ENCODE results near the gene CAPZA1. TPM values are rescaled to one million over a fixed set of nuclear protein-coding genes. Genes with fewer than 3 reads are reported as not detected.

Gene CAPZA1
- total and polyA plus RNA-seq, 2 donors = 149 to 249 TPM

- Histone ChIP-seq H3K36me3 (ENCODE audit: control insufficient read depth in 2 of 2, insufficient read depth in 2 of 2, low read length in 1 of 2) (no peaks in the 10 kb centered on the region), H3K4me3 (ENCODE audit: low read length in 2 of 2) (no peak overlapping the region), H3K27ac (ENCODE audit: low read depth in 1 of 2, low read length in 1 of 2) (no peak overlapping the region), H3K27me3 (ENCODE audit: control insufficient read depth in 2 of 2, insufficient read depth in 1 of 2, low read length in 1 of 2) (no peaks in the 10 kb centered on the region), H3K4me1 (ENCODE audit: control insufficient read depth in 2 of 2, insufficient read depth in 2 of 2, low read length in 2 of 2) (peaks cover 3 to 18% of the 10 kb centered on the region in 2 donors), H3K9me3 (ENCODE audit: control insufficient read depth in 2 of 2, insufficient read depth in 1 of 2, low read length in 1 of 2) (no peaks in the 10 kb centered on the region)
- DNase-seq (ENCODE audit: low read depth in 6 of 9, low spot score in 9 of 9) = no peak
- 90% methylated on average over 3 of the region's 3 CpGs for WGBS
Measured at GRCh38 chr1:112678605-112679004, 59.0 kb downstream of the CAPZA1 start.

GRCh38 chr1:112685913-112686312 is 66.3 kb downstream of the CAPZA1 start:
- DNase-seq (ENCODE audit: low read depth in 6 of 9, low spot score in 9 of 9) = no peak
- WGBS = 96% methylated on average over 5 of the region's 5 CpGs
- Histone ChIP-seq H3K4me1 (ENCODE audit: control insufficient read depth in 2 of 2, insufficient read depth in 2 of 2, low read length in 2 of 2) (peaks cover 0 to 15% of the 10 kb centered on the region in 2 donors), H3K36me3 (ENCODE audit: control insufficient read depth in 2 of 2, insufficient read depth in 2 of 2, low read length in 1 of 2) (peaks cover 12 to 14% of the 10 kb centered on the region in 2 donors), H3K9me3 (ENCODE audit: control insufficient read depth in 2 of 2, insufficient read depth in 1 of 2, low read length in 1 of 2) (no peaks in the 10 kb centered on the region), H3K27ac (ENCODE audit: low read depth in 1 of 2, low read length in 1 of 2) (no peak overlapping the region), H3K4me3 (ENCODE audit: low read length in 2 of 2) (no peak overlapping the region), H3K27me3 (ENCODE audit: control insufficient read depth in 2 of 2, insufficient read depth in 1 of 2, low read length in 1 of 2) (no peaks in the 10 kb centered on the region)

- DNase-seq (ENCODE audit: low read depth in 6 of 9, low spot score in 9 of 9) = no peak
- H3K27me3 ChIP-seq (ENCODE audit: control insufficient read depth in 2 of 2, insufficient read depth in 1 of 2, low read length in 1 of 2) = no peaks in the 10 kb centered on the region
- no peak overlapping the region for H3K27ac ChIP-seq (ENCODE audit: low read depth in 1 of 2, low read length in 1 of 2)
- no peak overlapping the region for H3K4me3 ChIP-seq (ENCODE audit: low read length in 2 of 2)
- H3K9me3 ChIP-seq (ENCODE audit: control insufficient read depth in 2 of 2, insufficient read depth in 1 of 2, low read length in 1 of 2) = no peaks in the 10 kb centered on the region
- H3K36me3 ChIP-seq (ENCODE audit: control insufficient read depth in 2 of 2, insufficient read depth in 2 of 2, low read length in 1 of 2) = peaks cover 13 to 14% of the 10 kb centered on the region in 2 donors
- 95% methylated on average over 3 of the region's 3 CpGs for WGBS
- H3K4me1 ChIP-seq (ENCODE audit: control insufficient read depth in 2 of 2, insufficient read depth in 2 of 2, low read length in 2 of 2) = peaks cover 0 to 15% of the 10 kb centered on the region in 2 donors
Measured at GRCh38 chr1:112686417-112686816, 66.8 kb downstream of the CAPZA1 start.

- H3K27ac ChIP-seq (ENCODE audit: low read depth in 1 of 2, low read length in 1 of 2) = no peak overlapping the region
- DNase-seq (ENCODE audit: low read depth in 6 of 9, low spot score in 9 of 9) = no peak
- 94% methylated on average over 4 of the region's 4 CpGs for WGBS
- peaks cover 17 to 18% of the 10 kb centered on the region in 2 donors for H3K36me3 ChIP-seq (ENCODE audit: control insufficient read depth in 2 of 2, insufficient read depth in 2 of 2, low read length in 1 of 2)
- no peaks in the 10 kb centered on the region for H3K9me3 ChIP-seq (ENCODE audit: control insufficient read depth in 2 of 2, insufficient read depth in 1 of 2, low read length in 1 of 2)
- no peaks in the 10 kb centered on the region for H3K27me3 ChIP-seq (ENCODE audit: control insufficient read depth in 2 of 2, insufficient read depth in 1 of 2, low read length in 1 of 2)
- no peak overlapping the region for H3K4me3 ChIP-seq (ENCODE audit: low read length in 2 of 2)
- H3K4me1 ChIP-seq (ENCODE audit: control insufficient read depth in 2 of 2, insufficient read depth in 2 of 2, low read length in 2 of 2) = peaks cover 0 to 15% of the 10 kb centered on the region in 2 donors
Measured at GRCh38 chr1:112686835-112687234, 67.2 kb downstream of the CAPZA1 start.

- peaks cover 0 to 15% of the 10 kb centered on the region in 2 donors for H3K4me1 ChIP-seq (ENCODE audit: control insufficient read depth in 2 of 2, insufficient read depth in 2 of 2, low read length in 2 of 2)
- no peak for DNase-seq (ENCODE audit: low read depth in 6 of 9, low spot score in 9 of 9)
- WGBS = 95% methylated on average over 4 of the region's 4 CpGs
- no peaks in the 10 kb centered on the region for H3K9me3 ChIP-seq (ENCODE audit: control insufficient read depth in 2 of 2, insufficient read depth in 1 of 2, low read length in 1 of 2)
- no peaks in the 10 kb centered on the region for H3K27me3 ChIP-seq (ENCODE audit: control insufficient read depth in 2 of 2, insufficient read depth in 1 of 2, low read length in 1 of 2)
- no peak overlapping the region for H3K4me3 ChIP-seq (ENCODE audit: low read length in 2 of 2)
- H3K27ac ChIP-seq (ENCODE audit: low read depth in 1 of 2, low read length in 1 of 2) = peak overlapping the region; percentile 69 to 85
- H3K36me3 ChIP-seq (ENCODE audit: control insufficient read depth in 2 of 2, insufficient read depth in 2 of 2, low read length in 1 of 2) = peaks cover 21 to 23% of the 10 kb centered on the region in 2 donors
Measured at GRCh38 chr1:112687361-112687760, 67.7 kb downstream of the CAPZA1 start.

DNA sequence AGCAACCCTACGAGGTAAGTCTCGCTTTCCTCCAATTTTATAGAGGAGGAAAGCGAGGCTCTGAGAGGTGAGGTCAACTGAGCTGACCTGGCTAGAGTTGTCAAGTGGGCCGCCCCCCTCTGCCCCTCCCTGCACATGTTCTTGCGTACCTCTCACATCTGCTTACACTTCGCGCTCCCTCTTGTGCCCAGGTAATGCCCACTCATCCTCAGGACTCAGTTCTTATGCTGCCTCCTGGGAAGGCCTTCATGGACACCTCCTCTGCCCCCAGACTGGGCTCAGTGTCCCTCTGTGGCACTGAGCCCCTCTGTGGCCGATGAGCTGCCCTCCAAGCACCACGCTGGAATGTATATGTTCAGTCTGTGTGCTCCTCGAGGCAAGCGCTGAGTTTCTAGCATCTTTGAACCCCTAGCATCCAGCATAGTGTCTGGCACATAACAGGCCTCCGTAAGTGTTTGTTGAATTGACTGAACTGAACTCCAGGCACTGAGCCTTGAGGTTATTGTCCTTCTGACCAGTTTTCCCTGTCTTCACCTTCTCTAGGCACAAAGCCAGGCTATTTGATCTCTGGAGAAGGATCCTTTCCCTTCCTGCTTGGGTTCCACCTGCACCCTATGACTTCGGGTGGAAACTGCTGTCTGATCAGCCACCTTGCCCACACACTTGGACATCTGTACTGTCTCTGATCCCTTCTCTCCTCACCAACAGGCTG is 68.3 kb downstream of the CAPZA1 start:
- DNase-seq (ENCODE audit: low read depth in 6 of 9, low spot score in 9 of 9) = no peak
- Histone ChIP-seq H3K9me3 (ENCODE audit: control insufficient read depth in 2 of 2, insufficient read depth in 1 of 2, low read length in 1 of 2) (no peaks in the 10 kb centered on the region), H3K27me3 (ENCODE audit: control insufficient read depth in 2 of 2, insufficient read depth in 1 of 2, low read length in 1 of 2) (no peaks in the 10 kb centered on the region), H3K4me3 (ENCODE audit: low read length in 2 of 2) (no peak overlapping the region), H3K36me3 (ENCODE audit: control insufficient read depth in 2 of 2, insufficient read depth in 2 of 2, low read length in 1 of 2) (peaks cover 26 to 28% of the 10 kb centered on the region in 2 donors), H3K27ac (ENCODE audit: low read depth in 1 of 2, low read length in 1 of 2) (peak overlapping the region; percentile 85), H3K4me1 (ENCODE audit: control insufficient read depth in 2 of 2, insufficient read depth in 2 of 2, low read length in 2 of 2) (peaks cover 0 to 15% of the 10 kb centered on the region in 2 donors)
- 94% methylated on average over 13 of the region's 13 CpGs for WGBS

GRCh38 chr1:112688781-112689193 is 69.2 kb downstream of the CAPZA1 start:
- DNase-seq (ENCODE audit: low read depth in 6 of 9, low spot score in 9 of 9) = no peak
- H3K4me1 ChIP-seq (ENCODE audit: control insufficient read depth in 2 of 2, insufficient read depth in 2 of 2, low read length in 2 of 2) = peaks cover 0 to 15% of the 10 kb centered on the region in 2 donors
- WGBS = 91% methylated on average over 13 of the region's 13 CpGs
- H3K27ac ChIP-seq (ENCODE audit: low read depth in 1 of 2, low read length in 1 of 2) = peak overlapping the region; percentile 85
- H3K9me3 ChIP-seq (ENCODE audit: control insufficient read depth in 2 of 2, insufficient read depth in 1 of 2, low read length in 1 of 2) = no peaks in the 10 kb centered on the region
- peaks cover 33 to 34% of the 10 kb centered on the region in 2 donors for H3K36me3 ChIP-seq (ENCODE audit: control insufficient read depth in 2 of 2, insufficient read depth in 2 of 2, low read length in 1 of 2)
- no peak overlapping the region for H3K4me3 ChIP-seq (ENCODE audit: low read length in 2 of 2)
- no peaks in the 10 kb centered on the region for H3K27me3 ChIP-seq (ENCODE audit: control insufficient read depth in 2 of 2, insufficient read depth in 1 of 2, low read length in 1 of 2)

- Histone ChIP-seq H3K4me1 (ENCODE audit: control insufficient read depth in 2 of 2, insufficient read depth in 2 of 2, low read length in 2 of 2) (peaks cover 0 to 15% of the 10 kb centered on the region in 2 donors), H3K9me3 (ENCODE audit: control insufficient read depth in 2 of 2, insufficient read depth in 1 of 2, low read length in 1 of 2) (no peaks in the 10 kb centered on the region), H3K27me3 (ENCODE audit: control insufficient read depth in 2 of 2, insufficient read depth in 1 of 2, low read length in 1 of 2) (no peaks in the 10 kb centered on the region), H3K36me3 (ENCODE audit: control insufficient read depth in 2 of 2, insufficient read depth in 2 of 2, low read length in 1 of 2) (peaks cover 38% of the 10 kb centered on the region in 2 donors), H3K27ac (ENCODE audit: low read depth in 1 of 2, low read length in 1 of 2) (peak overlapping the region; percentile 62 to 85), H3K4me3 (ENCODE audit: low read length in 2 of 2) (no peak overlapping the region)
- DNase-seq (ENCODE audit: low read depth in 6 of 9, low spot score in 9 of 9) = no peak
- WGBS = 93% methylated on average over 9 of the region's 9 CpGs
Measured at GRCh38 chr1:112689196-112689841, 69.7 kb downstream of the CAPZA1 start.

DNA sequence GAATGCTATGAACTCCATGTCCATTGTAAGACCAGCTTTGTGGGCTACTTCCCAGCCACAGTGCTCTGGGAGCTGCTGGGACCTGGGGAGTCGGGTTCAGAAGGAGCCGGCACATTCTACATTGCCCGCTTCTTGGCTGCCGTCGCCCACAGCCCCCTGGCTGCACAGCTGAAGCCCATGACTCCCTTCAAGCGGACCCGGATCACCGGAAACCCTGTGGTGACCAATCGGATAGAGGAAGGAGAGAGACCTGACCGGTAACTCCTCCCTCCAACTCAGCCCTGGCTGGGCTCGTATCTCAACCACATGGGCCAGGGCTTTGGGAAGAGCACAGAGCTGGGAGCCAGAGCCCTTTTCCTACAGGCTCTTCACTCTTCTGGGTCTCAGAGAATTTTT is 70.2 kb downstream of the CAPZA1 start:
- Histone ChIP-seq H3K36me3 (ENCODE audit: control insufficient read depth in 2 of 2, insufficient read depth in 2 of 2, low read length in 1 of 2) (peaks cover 39 to 44% of the 10 kb centered on the region in 2 donors), H3K4me1 (ENCODE audit: control insufficient read depth in 2 of 2, insufficient read depth in 2 of 2, low read length in 2 of 2) (peaks cover 0 to 15% of the 10 kb centered on the region in 2 donors), H3K27ac (ENCODE audit: low read depth in 1 of 2, low read length in 1 of 2) (peak overlapping the region; percentile 62 to 85), H3K9me3 (ENCODE audit: control insufficient read depth in 2 of 2, insufficient read depth in 1 of 2, low read length in 1 of 2) (no peaks in the 10 kb centered on the region), H3K27me3 (ENCODE audit: control insufficient read depth in 2 of 2, insufficient read depth in 1 of 2, low read length in 1 of 2) (no peaks in the 10 kb centered on the region), H3K4me3 (ENCODE audit: low read length in 2 of 2) (no peak overlapping the region)
- no peak for DNase-seq (ENCODE audit: low read depth in 6 of 9, low spot score in 9 of 9)
- 98% methylated on average over 11 of the region's 11 CpGs for WGBS

Data from thymus (tissue), 11 donors.